Neural cell (in vitro differentiated cells): ENCODE results near the gene ITPRID1. TPM values are rescaled to one million over a fixed set of nuclear protein-coding genes. Genes with fewer than 3 reads are reported as not detected.

ENCODE experiments used
- H2AFZ ChIP-seq: fragments of 200-600, 300-800 bp; sonication (generic), shearing (Covaris generic); 2 replicates; pipeline ENCODE4 v1.6.0; 2014; ENCODE audit warnings: low read depth, mild to moderate bottlenecking, antibody characterized with exemption, low read length, moderate library complexity
- H3F3A ChIP-seq: fragments of 200-600 bp; shearing (Covaris generic); 2 replicates; pipeline ENCODE4 v1.6.1; 2016; ENCODE audit warnings: mild to moderate bottlenecking, moderate library complexity, mixed read lengths, antibody characterized with exemption, low read length; ENCODE audit not compliant: insufficient read depth, poor library complexity, severe bottlenecking
- H3K27ac ChIP-seq: fragments of 200-600, 300-800 bp; sonication (generic), shearing (Covaris generic); 2 replicates; pipeline ENCODE4 v1.5.1; 2014; ENCODE audit warnings: mild to moderate bottlenecking, low read length, moderate library complexity
- H3K27me3 ChIP-seq: fragments of 300-800, 200-600 bp; sonication (generic), shearing (Covaris generic); 2 replicates; pipeline ENCODE4 v1.6.0; 2014; ENCODE audit warnings: mild to moderate bottlenecking, low read depth, low read length, moderate library complexity; ENCODE audit not compliant: insufficient read depth
- H3K36me3 ChIP-seq: fragments of 300-800, 200-600 bp; sonication (generic), shearing (Covaris generic); 2 replicates; pipeline ENCODE4 v1.5.1; 2014; ENCODE audit warnings: mild to moderate bottlenecking, antibody characterized with exemption, low read length, moderate library complexity; ENCODE audit not compliant: insufficient read depth
- H3K4me2 ChIP-seq: fragments of 300-800, 200-600 bp; sonication (generic), shearing (Covaris generic); 2 replicates; pipeline ENCODE4 v1.6.0; 2014; ENCODE audit warnings: mild to moderate bottlenecking, low read length
- H3K4me3 ChIP-seq: fragments of 300-800, 200-600 bp; sonication (generic), shearing (Covaris generic); 2 replicates; pipeline ENCODE4 v1.5.1; 2014; ENCODE audit warnings: mild to moderate bottlenecking, low read length, moderate library complexity
- H3K79me2 ChIP-seq: fragments of 200-600 bp; shearing (Covaris generic); replicated peaks from 2 replicates; pipeline ENCODE4 v1.6.0; 2014; ENCODE audit warnings: mild to moderate bottlenecking, low read length, moderate library complexity; ENCODE audit not compliant: insufficient read depth
- H3K9ac ChIP-seq: fragments of 300-800, 200-600 bp; sonication (generic), shearing (Covaris generic); 2 replicates; pipeline ENCODE4 v1.6.1; 2016; ENCODE audit warnings: mild to moderate bottlenecking, low read length, mixed read lengths
- H3K9me2 ChIP-seq: fragments of 200-600 bp; shearing (Covaris generic); 2 replicates; pipeline ENCODE4 v1.6.1; 2016; ENCODE audit warnings: mild to moderate bottlenecking, low read length, mixed read lengths; ENCODE audit not compliant: insufficient read depth
- H3K9me3 ChIP-seq: fragments of 200-600, 300-800 bp; sonication (generic), shearing (Covaris generic); 2 replicates; pipeline ENCODE4 v1.6.1; 2016; ENCODE audit warnings: mild to moderate bottlenecking, mixed run types, low read length, moderate library complexity, mixed read lengths
- H4K20me1 ChIP-seq: fragments of 200-600 bp; shearing (Covaris generic); 2 replicates; pipeline ENCODE4 v1.6.1; 2016; ENCODE audit warnings: mild to moderate bottlenecking, mixed run types; ENCODE audit not compliant: insufficient read depth
- CTCF ChIP-seq: fragments of 450-650 bp; IDR thresholded peaks from 2 replicates; pipeline ENCODE4 v1.5.1; 2014; ENCODE audit warnings: antibody characterized with exemption, mild to moderate bottlenecking, moderate library complexity; ENCODE audit not compliant: poor library complexity, severe bottlenecking
- EP300 ChIP-seq: fragments of 450-650 bp; conservative IDR thresholded peaks from 2 replicates; pipeline ENCODE4 v1.6.1; 2014; ENCODE audit warnings: antibody characterized with exemption, mild to moderate bottlenecking, moderate library complexity; ENCODE audit not compliant: poor library complexity, severe bottlenecking
- EZH2 ChIP-seq: fragments of 200-600, 300-800 bp; shearing (Covaris generic), sonication (generic); IDR thresholded peaks from 2 replicates; pipeline ENCODE4 v1.6.1; 2014; ENCODE audit warnings: antibody characterized with exemption, low read length, borderline replicate concordance, mild to moderate bottlenecking; ENCODE audit not compliant: insufficient read depth, poor library complexity, severe bottlenecking
- MXI1 ChIP-seq: fragments of 450-650 bp; conservative IDR thresholded peaks from 2 replicates; pipeline ENCODE4 v1.6.1; 2014; ENCODE audit warnings: antibody characterized with exemption, mild to moderate bottlenecking; ENCODE audit not compliant: poor library complexity, severe bottlenecking
- POLR2AphosphoS5 ChIP-seq: IDR thresholded peaks from 2 replicates; pipeline ENCODE4 v1.6.1; 2012
- RAD21 ChIP-seq: fragments of 450-650 bp; conservative IDR thresholded peaks from 2 replicates; pipeline ENCODE4 v1.6.1; 2014; ENCODE audit warnings: antibody characterized with exemption, mild to moderate bottlenecking, moderate library complexity
- SMC3 ChIP-seq: fragments of 450-650 bp; conservative IDR thresholded peaks from 2 replicates; pipeline ENCODE4 v1.6.1; 2014; ENCODE audit warnings: antibody characterized with exemption, mild to moderate bottlenecking, moderate library complexity; ENCODE audit not compliant: poor library complexity
- TAF1 ChIP-seq: IDR thresholded peaks from 2 replicates; pipeline ENCODE4 v1.6.1; 2012; ENCODE audit warnings: low read depth
- polyA plus RNA-seq: library from polyadenylated mRNA; depleted of rRNA; stranded (reverse); fragments of >200 nt; gene quantifications from 2 replicates; pipeline ENCODE4 v1.2.3, GENCODE V29; 2014
- TF ChIP-seq, protein P1 (sequence below): IDR thresholded peaks from 2 replicates; pipeline ENCODE4 v1.6.1; 2012; ENCODE audit warnings: borderline replicate concordance

The ITPRID1 gene
- polyA plus RNA-seq, 1 donor from 2014 or later: not detected

DNA sequence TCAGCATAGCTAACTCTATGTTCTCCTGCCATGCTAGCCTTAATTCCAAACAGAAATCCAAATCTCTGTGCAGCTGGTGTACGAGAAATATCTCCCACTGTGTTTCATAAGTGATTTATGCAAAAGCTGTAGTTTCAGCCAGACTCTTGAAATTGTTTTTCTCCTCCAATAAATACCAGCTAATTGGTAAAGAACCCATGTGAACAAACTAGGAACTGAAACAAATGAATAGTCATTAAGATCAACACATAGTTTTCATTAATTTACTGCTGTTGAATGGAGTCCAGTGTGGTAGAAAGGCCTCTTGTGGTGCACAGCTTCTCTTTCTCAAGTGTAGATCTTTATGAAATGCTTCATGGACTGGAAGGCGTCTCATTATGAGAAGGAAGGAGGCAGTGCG lies 191.5 kb downstream of the ITPRID1 start:
- H3K4me3 ChIP-seq: no peak overlapping the region
- H4K20me1 ChIP-seq: no peaks in the 10 kb centered on the region
- no peak for TF ChIP-seq SMC3
- TF ChIP-seq, protein P1, sequence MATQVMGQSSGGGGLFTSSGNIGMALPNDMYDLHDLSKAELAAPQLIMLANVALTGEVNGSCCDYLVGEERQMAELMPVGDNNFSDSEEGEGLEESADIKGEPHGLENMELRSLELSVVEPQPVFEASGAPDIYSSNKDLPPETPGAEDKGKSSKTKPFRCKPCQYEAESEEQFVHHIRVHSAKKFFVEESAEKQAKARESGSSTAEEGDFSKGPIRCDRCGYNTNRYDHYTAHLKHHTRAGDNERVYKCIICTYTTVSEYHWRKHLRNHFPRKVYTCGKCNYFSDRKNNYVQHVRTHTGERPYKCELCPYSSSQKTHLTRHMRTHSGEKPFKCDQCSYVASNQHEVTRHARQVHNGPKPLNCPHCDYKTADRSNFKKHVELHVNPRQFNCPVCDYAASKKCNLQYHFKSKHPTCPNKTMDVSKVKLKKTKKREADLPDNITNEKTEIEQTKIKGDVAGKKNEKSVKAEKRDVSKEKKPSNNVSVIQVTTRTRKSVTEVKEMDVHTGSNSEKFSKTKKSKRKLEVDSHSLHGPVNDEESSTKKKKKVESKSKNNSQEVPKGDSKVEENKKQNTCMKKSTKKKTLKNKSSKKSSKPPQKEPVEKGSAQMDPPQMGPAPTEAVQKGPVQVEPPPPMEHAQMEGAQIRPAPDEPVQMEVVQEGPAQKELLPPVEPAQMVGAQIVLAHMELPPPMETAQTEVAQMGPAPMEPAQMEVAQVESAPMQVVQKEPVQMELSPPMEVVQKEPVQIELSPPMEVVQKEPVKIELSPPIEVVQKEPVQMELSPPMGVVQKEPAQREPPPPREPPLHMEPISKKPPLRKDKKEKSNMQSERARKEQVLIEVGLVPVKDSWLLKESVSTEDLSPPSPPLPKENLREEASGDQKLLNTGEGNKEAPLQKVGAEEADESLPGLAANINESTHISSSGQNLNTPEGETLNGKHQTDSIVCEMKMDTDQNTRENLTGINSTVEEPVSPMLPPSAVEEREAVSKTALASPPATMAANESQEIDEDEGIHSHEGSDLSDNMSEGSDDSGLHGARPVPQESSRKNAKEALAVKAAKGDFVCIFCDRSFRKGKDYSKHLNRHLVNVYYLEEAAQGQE: no peak
- TF ChIP-seq EZH2: no peak
- no peak for TF ChIP-seq TAF1
- no peak for TF ChIP-seq POLR2AphosphoS5
- no peak for TF ChIP-seq EP300
- no peak for TF ChIP-seq CTCF
- no peak for TF ChIP-seq RAD21
- TF ChIP-seq MXI1: no peak

DNA sequence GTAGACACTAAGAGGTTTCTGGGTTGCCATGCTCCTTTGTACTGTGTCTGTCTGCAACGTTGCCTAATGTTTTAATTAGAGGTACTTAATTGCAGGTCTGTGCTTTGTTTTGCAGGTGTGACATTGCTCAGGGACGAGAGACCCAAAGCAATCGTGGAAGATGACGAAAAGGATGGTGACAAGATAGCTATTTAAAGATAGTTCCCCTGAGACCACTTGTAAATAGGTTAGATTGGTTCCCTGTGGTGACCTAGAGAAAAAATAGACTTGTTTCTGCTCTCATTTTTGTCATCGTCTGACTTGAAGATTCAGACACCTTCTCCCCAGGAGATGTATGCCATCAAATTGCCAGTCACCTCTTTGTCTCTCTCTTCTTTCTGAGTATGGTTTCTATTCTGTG lies 193.2 kb downstream of the ITPRID1 start:
- no peak overlapping the region for H3K4me2 ChIP-seq
- H3K9me3 ChIP-seq: no peaks in the 10 kb centered on the region
- no peaks in the 10 kb centered on the region for H4K20me1 ChIP-seq
- H3K36me3 ChIP-seq: no peaks in the 10 kb centered on the region
- H3K27me3 ChIP-seq: no peaks in the 10 kb centered on the region
- H3K27ac ChIP-seq: peak overlapping the region; percentile 26
- H2AFZ ChIP-seq: no peak overlapping the region
- H3K4me3 ChIP-seq: peak overlapping the region; percentile 7
- H3K9ac ChIP-seq: no peak overlapping the region
- no peaks in the 10 kb centered on the region for H3K79me2 ChIP-seq
- TF ChIP-seq TAF1 (no peak), EP300 (peak; percentile 57), CTCF (no peak), RAD21 (no peak), POLR2AphosphoS5 (peak; percentile 56)
- no peaks in the 10 kb centered on the region for H3F3A ChIP-seq
- H3K9me2 ChIP-seq: no peaks in the 10 kb centered on the region

More for the DNA sequence above, 191.5 kb downstream of the ITPRID1 start:
- Histone ChIP-seq H3K27me3 (no peaks in the 10 kb centered on the region), H3F3A (no peaks in the 10 kb centered on the region), H3K36me3 (no peaks in the 10 kb centered on the region), H3K79me2 (no peaks in the 10 kb centered on the region), H3K9me2 (no peaks in the 10 kb centered on the region), H2AFZ (no peak overlapping the region), H3K9me3 (no peaks in the 10 kb centered on the region), H3K9ac (no peak overlapping the region), H3K27ac (no peak overlapping the region), H3K4me2 (no peak overlapping the region)

Other genes with a start within 250 kb of the ITPRID1 start
- gene NEUROD6, start 173.4 kb upstream of the ITPRID1 start, polyA plus RNA-seq: not detected in 2 replicates
- gene PPP1R17, start 173.1 kb downstream of the ITPRID1 start, polyA plus RNA-seq: 7.7 and 8.8 TPM in 2 replicates